GM21723 (cell line): Measurements from ENCODE around the gene C1orf116.

Experiments
- ATAC-seq: cut with Tn5 transposase; IDR thresholded peaks from one replicate; pipeline ENCODE4 v1.9.1; 2021; ENCODE audit warnings: mild to moderate bottlenecking, moderate library complexity; ENCODE audit not compliant: unreplicated experiment

The C1orf116 gene

GRCh38 chr1:207035877-207036551, 3.5 kb upstream of the C1orf116 start:
- ATAC-seq: no peak

- no peak for ATAC-seq
Observed at GRCh38 chr1:207034998-207035397, 2.4 kb upstream of the C1orf116 start.

GRCh38 chr1:207034208-207034607, 1.7 kb upstream of the C1orf116 start:
- no peak for ATAC-seq

GRCh38 chr1:207033302-207033701, 746 bp upstream of the C1orf116 start:
- no peak for ATAC-seq

GRCh38 chr1:207031632-207032264, 808 bp downstream of the C1orf116 start:
- ATAC-seq: no peak

GRCh38 chr1:207031016-207031415, 1.5 kb downstream of the C1orf116 start:
- no peak for ATAC-seq

GRCh38 chr1:207030522-207031009, 2.0 kb downstream of the C1orf116 start:
- ATAC-seq: no peak

GRCh38 chr1:207029701-207030521, 2.6 kb downstream of the C1orf116 start:
- no peak for ATAC-seq

GRCh38 chr1:207028884-207029650, 3.5 kb downstream of the C1orf116 start:
- ATAC-seq: no peak

- ATAC-seq: no peak
Observed at GRCh38 chr1:207027921-207028320, 4.6 kb downstream of the C1orf116 start.

GRCh38 chr1:207027206-207027777, 5.3 kb downstream of the C1orf116 start:
- ATAC-seq: no peak

- no peak for ATAC-seq
Observed at GRCh38 chr1:207026104-207026534, 6.4 kb downstream of the C1orf116 start.

GRCh38 chr1:207025146-207025880, 7.2 kb downstream of the C1orf116 start:
- ATAC-seq: no peak

- no peak for ATAC-seq
Observed at GRCh38 chr1:207024202-207025145, 8.1 kb downstream of the C1orf116 start.

- ATAC-seq: no peak
Observed at GRCh38 chr1:207022996-207023679, 9.4 kb downstream of the C1orf116 start.

GRCh38 chr1:207021876-207022596, 10.5 kb downstream of the C1orf116 start:
- no peak for ATAC-seq

GRCh38 chr1:207021139-207021861, 11.3 kb downstream of the C1orf116 start:
- no peak for ATAC-seq
